HEK293 (cell line): ENCODE measurements around the gene TBL1X.

Source experiments
- CTCF ChIA-PET: fragments of 350-600 bp; formaldehyde crosslinking; extraction: SDS; loops from one replicate; lab custom pipeline; 2021; ENCODE audit warnings: antibody characterized with exemption; lab: Yijun Ruan, JAX
- POLR2A ChIA-PET: fragments of 300-600 bp; formaldehyde crosslinking; extraction: SDS; loops from one replicate; lab custom pipeline; 2020; ENCODE audit warnings: antibody characterized with exemption, inconsistent platforms; lab: Yijun Ruan, JAX
- H3K27ac ChIP-seq: fragments of 200-500 bp; sonication (Bioruptor generic); 2 replicates; pipeline ENCODE4 v1.5.1; 2014; ENCODE audit warnings: low read depth, low read length, control low read depth, inconsistent platforms; ENCODE audit errors: extremely low read depth
- H3K36me3 ChIP-seq, 2 experiments: fragments of 200-500 bp in 1 of 2; sonication (Bioruptor generic) in 1 of 2; 1 replicate in 1 of 2; 2 replicates in 1 of 2; pipeline ENCODE4 v1.5.1; 2014 to 2017; ENCODE audit warnings: inconsistent platforms in 2 of 2, low read length in 2 of 2; ENCODE audit not compliant: control insufficient read depth in 2 of 2, insufficient read depth in 1 of 2
- H3K4me1 ChIP-seq: fragments of 200-500 bp; sonication (Bioruptor generic); 2 replicates; pipeline ENCODE4 v1.5.1; 2014; ENCODE audit warnings: mild to moderate bottlenecking, low read length, inconsistent platforms; ENCODE audit not compliant: control insufficient read depth, insufficient read depth
- H3K4me3 ChIP-seq: 2 replicates; pipeline ENCODE4 v1.5.1; 2011; ENCODE audit warnings: low read depth, mild to moderate bottlenecking, control low read depth, low read length, moderate library complexity
- H3K9me3 ChIP-seq: fragments of 200-500 bp; sonication (Bioruptor generic); 2 replicates; pipeline ENCODE4 v1.5.1; 2014; ENCODE audit warnings: low read depth, low read length, inconsistent platforms; ENCODE audit not compliant: control insufficient read depth, insufficient read depth
- BCL11B ChIP-seq: fragments of 450-650 bp; formaldehyde crosslinking; IDR thresholded peaks from 2 replicates; pipeline ENCODE4 v1.5.1; 2016; ENCODE audit warnings: low read depth, missing biosample characterization, missing genetic modification characterization
- HOXD13 ChIP-seq: sonication (generic); formaldehyde crosslinking; IDR thresholded peaks from 2 replicates; pipeline ENCODE4 v1.8.0; 2022; ENCODE audit warnings: missing genetic modification reagents, borderline replicate concordance
- OSR2 ChIP-seq: fragments of 450-650 bp; formaldehyde crosslinking; IDR thresholded peaks from 2 replicates; pipeline ENCODE4 v1.5.1; 2016; ENCODE audit warnings: missing biosample characterization, missing genetic modification characterization
- PRDM10 ChIP-seq: fragments of 450-650 bp; formaldehyde crosslinking; IDR thresholded peaks from 2 replicates; pipeline ENCODE4 v1.5.1; 2016; ENCODE audit warnings: missing biosample characterization, missing genetic modification characterization
- SCRT2 ChIP-seq: fragments of 450-650 bp; formaldehyde crosslinking; IDR thresholded peaks from 2 replicates; pipeline ENCODE4 v1.5.1; 2016; ENCODE audit warnings: missing biosample characterization, missing genetic modification characterization
- SP7 ChIP-seq: fragments of 450-650 bp; formaldehyde crosslinking; IDR thresholded peaks from 2 replicates; pipeline ENCODE4 v1.5.1; 2016; ENCODE audit warnings: missing biosample characterization, missing genetic modification characterization
- ZNF10 ChIP-seq: fragments of 450-650 bp; formaldehyde crosslinking; IDR thresholded peaks from 2 replicates; pipeline ENCODE4 v1.5.1; 2017; ENCODE audit warnings: missing biosample characterization, missing genetic modification characterization
- ZNF114 ChIP-seq: fragments of 450-650 bp; formaldehyde crosslinking; IDR thresholded peaks from 2 replicates; pipeline ENCODE4 v1.5.0; 2017; ENCODE audit warnings: missing biosample characterization, missing genetic modification characterization
- ZNF155 ChIP-seq: fragments of 450-650 bp; formaldehyde crosslinking; IDR thresholded peaks from 2 replicates; pipeline ENCODE4 v1.5.1; 2016; ENCODE audit warnings: missing biosample characterization, missing genetic modification characterization
- ZNF214 ChIP-seq: fragments of 450-650 bp; formaldehyde crosslinking; IDR thresholded peaks from 2 replicates; pipeline ENCODE4 v1.5.1; 2017; ENCODE audit warnings: missing biosample characterization, mild to moderate bottlenecking, missing genetic modification characterization, borderline replicate concordance
- ZNF521 ChIP-seq: fragments of 450-650 bp; formaldehyde crosslinking; IDR thresholded peaks from 2 replicates; pipeline ENCODE4 v1.5.1; 2017; ENCODE audit warnings: missing biosample characterization, mild to moderate bottlenecking, missing genetic modification characterization
- ZNF585B ChIP-seq: fragments of 450-650 bp; formaldehyde crosslinking; IDR thresholded peaks from 2 replicates; pipeline ENCODE4 v1.5.1; 2016; ENCODE audit warnings: missing biosample characterization, missing genetic modification characterization
- ZNF596 ChIP-seq: fragments of 450-650 bp; IDR thresholded peaks from 2 replicates; pipeline ENCODE4 v1.5.0; 2018; ENCODE audit warnings: missing biosample characterization, mild to moderate bottlenecking, missing genetic modification characterization, moderate library complexity
- ZNF639 ChIP-seq: fragments of 450-650 bp; formaldehyde crosslinking; IDR thresholded peaks from 2 replicates; pipeline ENCODE4 v1.5.1; 2016; ENCODE audit warnings: missing biosample characterization, missing genetic modification characterization
- ZNF747 ChIP-seq: fragments of 450-650 bp; formaldehyde crosslinking; IDR thresholded peaks from 2 replicates; pipeline ENCODE4 v1.5.1; 2016; ENCODE audit warnings: missing biosample characterization, missing genetic modification characterization
- ZNF76 ChIP-seq: fragments of 450-650 bp; formaldehyde crosslinking; IDR thresholded peaks from 2 replicates; pipeline ENCODE4; 2016; ENCODE audit warnings: low read depth, missing biosample characterization, missing genetic modification characterization, borderline replicate concordance
- ZNF837 ChIP-seq: fragments of 450-650 bp; formaldehyde crosslinking; IDR thresholded peaks from 2 replicates; pipeline ENCODE4 v1.5.1; 2016; ENCODE audit warnings: missing biosample characterization, missing genetic modification characterization
- ZSCAN23 ChIP-seq: fragments of 450-650 bp; formaldehyde crosslinking; IDR thresholded peaks from 2 replicates; pipeline ENCODE4 v1.5.1; 2016; ENCODE audit warnings: missing biosample characterization, missing genetic modification characterization
- TF ChIP-seq, protein P1 (sequence below): fragments of 450-650 bp; formaldehyde crosslinking; IDR thresholded peaks from 2 replicates; pipeline ENCODE4 v1.5.1; 2016; ENCODE audit warnings: missing biosample characterization, missing genetic modification characterization
- TF ChIP-seq, protein P2 (sequence below): fragments of 450-650 bp; formaldehyde crosslinking; IDR thresholded peaks from 2 replicates; pipeline ENCODE4 v1.5.1; 2017; ENCODE audit warnings: missing biosample characterization, mild to moderate bottlenecking, missing genetic modification characterization, moderate library complexity
- TF ChIP-seq, protein P3 (sequence below): fragments of 450-650 bp; formaldehyde crosslinking; IDR thresholded peaks from 2 replicates; pipeline ENCODE4 v1.5.1; 2016; ENCODE audit warnings: missing biosample characterization, missing genetic modification characterization
- TF ChIP-seq, protein P4 (sequence below): fragments of 450-650 bp; formaldehyde crosslinking; IDR thresholded peaks from 2 replicates; pipeline ENCODE4 v1.5.1; 2016; ENCODE audit warnings: missing biosample characterization, missing genetic modification characterization

TBL1X gene

DNA sequence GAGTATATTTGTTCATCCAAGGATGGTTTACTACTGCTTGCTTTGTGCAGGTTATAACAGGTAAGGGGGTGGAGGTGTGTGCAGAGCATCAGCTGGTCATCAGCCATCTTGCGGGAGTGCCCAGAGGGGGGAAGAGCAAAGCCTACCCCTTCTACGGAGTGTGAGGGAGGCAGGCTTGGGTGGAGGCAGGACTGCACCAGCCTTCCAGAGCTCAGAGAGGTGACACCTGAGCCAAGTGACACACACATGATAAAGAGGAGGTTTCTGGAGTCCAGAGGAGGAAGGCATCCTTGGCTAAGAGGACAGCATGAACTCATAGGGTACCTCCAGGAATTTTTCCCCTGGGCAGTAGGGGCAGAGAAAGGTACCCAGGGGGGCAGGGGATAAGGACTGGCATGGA lies 126.6 kb downstream of the TBL1X start:
- CTCF ChIA-PET: no interaction called here
- Histone ChIP-seq H3K9me3 (no peaks in the 10 kb centered on the region), H3K4me3 (no peak overlapping the region), H3K4me1 (no peaks in the 10 kb centered on the region)
- POLR2A ChIA-PET: no interaction called here
- TF ChIP-seq, protein P1, sequence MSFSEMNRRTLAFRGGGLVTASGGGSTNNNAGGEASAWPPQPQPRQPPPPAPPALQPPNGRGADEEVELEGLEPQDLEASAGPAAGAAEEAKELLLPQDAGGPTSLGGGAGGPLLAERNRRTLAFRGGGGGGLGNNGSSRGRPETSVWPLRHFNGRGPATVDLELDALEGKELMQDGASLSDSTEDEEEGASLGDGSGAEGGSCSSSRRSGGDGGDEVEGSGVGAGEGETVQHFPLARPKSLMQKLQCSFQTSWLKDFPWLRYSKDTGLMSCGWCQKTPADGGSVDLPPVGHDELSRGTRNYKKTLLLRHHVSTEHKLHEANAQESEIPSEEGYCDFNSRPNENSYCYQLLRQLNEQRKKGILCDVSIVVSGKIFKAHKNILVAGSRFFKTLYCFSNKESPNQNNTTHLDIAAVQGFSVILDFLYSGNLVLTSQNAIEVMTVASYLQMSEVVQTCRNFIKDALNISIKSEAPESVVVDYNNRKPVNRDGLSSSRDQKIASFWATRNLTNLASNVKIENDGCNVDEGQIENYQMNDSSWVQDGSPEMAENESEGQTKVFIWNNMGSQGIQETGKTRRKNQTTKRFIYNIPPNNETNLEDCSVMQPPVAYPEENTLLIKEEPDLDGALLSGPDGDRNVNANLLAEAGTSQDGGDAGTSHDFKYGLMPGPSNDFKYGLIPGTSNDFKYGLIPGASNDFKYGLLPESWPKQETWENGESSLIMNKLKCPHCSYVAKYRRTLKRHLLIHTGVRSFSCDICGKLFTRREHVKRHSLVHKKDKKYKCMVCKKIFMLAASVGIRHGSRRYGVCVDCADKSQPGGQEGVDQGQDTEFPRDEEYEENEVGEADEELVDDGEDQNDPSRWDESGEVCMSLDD: no peak
- TF ChIP-seq SP7 (tag by site-specific recombination) (no peak), PRDM10 (tag by site-specific recombination) (no peak), ZSCAN23 (tag by site-specific recombination) (no peak), ZNF596 (no peak), ZNF747 (tag by site-specific recombination) (no peak), ZNF155 (tag by site-specific recombination) (no peak), HOXD13 (CRISPR knock-in tag) (no peak)
- TF ChIP-seq, protein P2, sequence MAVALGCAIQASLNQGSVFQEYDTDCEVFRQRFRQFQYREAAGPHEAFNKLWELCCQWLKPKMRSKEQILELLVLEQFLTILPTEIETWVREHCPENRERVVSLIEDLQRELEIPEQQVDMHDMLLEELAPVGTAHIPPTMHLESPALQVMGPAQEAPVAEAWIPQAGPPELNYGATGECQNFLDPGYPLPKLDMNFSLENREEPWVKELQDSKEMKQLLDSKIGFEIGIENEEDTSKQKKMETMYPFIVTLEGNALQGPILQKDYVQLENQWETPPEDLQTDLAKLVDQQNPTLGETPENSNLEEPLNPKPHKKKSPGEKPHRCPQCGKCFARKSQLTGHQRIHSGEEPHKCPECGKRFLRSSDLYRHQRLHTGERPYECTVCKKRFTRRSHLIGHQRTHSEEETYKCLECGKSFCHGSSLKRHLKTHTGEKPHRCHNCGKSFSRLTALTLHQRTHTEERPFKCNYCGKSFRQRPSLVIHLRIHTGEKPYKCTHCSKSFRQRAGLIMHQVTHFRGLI (tag by site-specific recombination): no peak
- TF ChIP-seq, protein P3, sequence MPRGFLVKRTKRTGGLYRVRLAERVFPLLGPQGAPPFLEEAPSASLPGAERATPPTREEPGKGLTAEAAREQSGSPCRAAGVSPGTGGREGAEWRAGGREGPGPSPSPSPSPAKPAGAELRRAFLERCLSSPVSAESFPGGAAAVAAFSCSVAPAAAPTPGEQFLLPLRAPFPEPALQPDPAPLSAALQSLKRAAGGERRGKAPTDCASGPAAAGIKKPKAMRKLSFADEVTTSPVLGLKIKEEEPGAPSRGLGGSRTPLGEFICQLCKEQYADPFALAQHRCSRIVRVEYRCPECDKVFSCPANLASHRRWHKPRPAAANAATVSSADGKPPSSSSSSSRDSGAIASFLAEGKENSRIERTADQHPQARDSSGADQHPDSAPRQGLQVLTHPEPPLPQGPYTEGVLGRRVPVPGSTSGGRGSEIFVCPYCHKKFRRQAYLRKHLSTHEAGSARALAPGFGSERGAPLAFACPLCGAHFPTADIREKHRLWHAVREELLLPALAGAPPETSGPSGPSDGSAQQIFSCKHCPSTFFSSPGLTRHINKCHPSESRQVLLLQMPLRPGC (tag by site-specific recombination): no peak
- TF ChIP-seq, protein P4, sequence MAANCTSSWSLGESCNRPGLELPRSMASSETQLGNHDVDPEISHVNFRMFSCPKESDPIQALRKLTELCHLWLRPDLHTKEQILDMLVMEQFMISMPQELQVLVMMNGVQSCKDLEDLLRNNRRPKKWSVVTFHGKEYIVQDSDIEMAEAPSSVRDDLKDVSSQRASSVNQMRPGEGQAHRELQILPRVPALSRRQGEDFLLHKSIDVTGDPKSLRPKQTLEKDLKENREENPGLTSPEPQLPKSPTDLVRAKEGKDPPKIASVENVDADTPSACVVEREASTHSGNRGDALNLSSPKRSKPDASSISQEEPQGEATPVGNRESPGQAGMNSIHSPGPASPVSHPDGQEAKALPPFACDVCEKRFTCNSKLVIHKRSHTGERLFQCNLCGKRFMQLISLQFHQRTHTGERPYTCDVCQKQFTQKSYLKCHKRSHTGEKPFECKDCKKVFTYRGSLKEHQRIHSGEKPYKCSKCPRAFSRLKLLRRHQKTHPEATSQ (tag by site-specific recombination): no peak
- TF ChIP-seq, all 188 proteins: peak for 0
- H3K36me3 ChIP-seq: no peaks in the 10 kb centered on the region
- H3K27ac ChIP-seq: no peak overlapping the region

GRCh38 chrX:9593756-9594155 lies 128.9 kb downstream of the TBL1X start:
- no peak overlapping the region for H3K27ac ChIP-seq
- ChIA-PET POLR2A (no interaction called here), CTCF (no interaction called here)
- H3K4me3 ChIP-seq: no peak overlapping the region
- H3K4me1 ChIP-seq: no peaks in the 10 kb centered on the region
- H3K36me3 ChIP-seq: no peaks in the 10 kb centered on the region
- H3K9me3 ChIP-seq: no peaks in the 10 kb centered on the region
- no peak for TF ChIP-seq ZNF521 (tag by site-specific recombination)
- TF ChIP-seq ZNF639 (tag by site-specific recombination): no peak
- TF ChIP-seq ZNF214 (tag by site-specific recombination): no peak
- no peak for TF ChIP-seq ZNF114 (tag by site-specific recombination)
- no peak for TF ChIP-seq ZNF76 (tag by site-specific recombination)
- TF ChIP-seq SCRT2: no peak
- TF ChIP-seq ZNF585B (tag by site-specific recombination): no peak
- no peak for TF ChIP-seq ZNF10
- TF ChIP-seq BCL11B (tag by site-specific recombination): no peak
- no peak for TF ChIP-seq OSR2 (tag by site-specific recombination)
- TF ChIP-seq ZNF837 (tag by site-specific recombination): no peak
- TF ChIP-seq, protein P2 (tag by site-specific recombination): no peak
